ENCODE results near the gene RPS6KA2. TPM values are rescaled to one million over a fixed set of nuclear protein-coding genes. Genes with fewer than 3 reads are reported as not detected.
"Not testable (repeated sequence)": the region's sequence is repeated elsewhere in the genome, so short reads cannot be mapped to it uniquely, and the experiment has no call there.

The RPS6KA2 gene
- total RNA-seq, 3 donors from 2014 or later (not counting 1 experiment from before 2014, with no cell fraction given): 2.8 to 4.5 (median 2.9) TPM

DNA sequence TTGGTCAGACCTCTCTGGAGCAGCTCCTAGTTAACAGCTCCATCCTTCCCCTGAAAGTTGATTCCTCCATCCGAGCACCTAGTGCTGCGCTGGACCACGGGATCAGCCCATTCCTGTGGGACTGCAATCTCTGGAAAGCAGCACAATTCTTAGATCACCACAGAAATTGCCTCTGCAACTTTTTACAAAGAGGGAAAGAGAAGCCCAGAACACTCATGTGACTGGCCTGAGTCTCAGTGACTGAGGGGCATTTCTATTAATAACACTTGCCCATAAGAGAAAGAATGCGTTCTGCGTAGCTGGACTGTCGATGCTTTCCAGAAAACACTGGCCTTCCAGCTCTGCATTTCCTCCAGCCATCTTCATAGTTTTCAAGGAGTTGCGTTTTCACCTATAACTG is 262.6 kb downstream of the RPS6KA2 start:
- 97% methylated on average over 7 of the region's 7 CpGs for WGBS (ENCODE audit: insufficient coverage)
- Histone ChIP-seq H3K4me1 (ENCODE audit: control insufficient read depth, insufficient read depth, low read length) (no peaks in the 10 kb centered on the region), H3K4me3 (ENCODE audit: low read length) (no peak overlapping the region), H3K27me3 (ENCODE audit: control insufficient read depth, insufficient read depth, low read length) (no peaks in the 10 kb centered on the region), H3K9me3 (ENCODE audit: control insufficient read depth, insufficient read depth, low read length) (no peaks in the 10 kb centered on the region), H3K36me3 (ENCODE audit: control insufficient read depth, insufficient read depth, low read length) (peaks cover 29% of the 10 kb centered on the region), H3K27ac (ENCODE audit: low read length) (no peak overlapping the region)
- Mint-ChIP-seq H3K36me3 (peaks cover 7% of the 10 kb centered on the region), H3K9me3 (no peaks in the 10 kb centered on the region), H3K4me1 (no peaks in the 10 kb centered on the region), H3K27me3 (ENCODE audit: low read depth in 2 of 2) (peaks cover 0 to 9% of the 10 kb centered on the region in 2 donors), H3K4me3 (no peak overlapping the region), H3K27ac (no peak overlapping the region)
- no peak for TF ChIP-seq CTCF (IDR thresholded peaks at IDR 0.05)
- no peak for DNase-seq
- no peak for ATAC-seq
- intact Hi-C loops (cut with micrococcal nuclease): no loop called here

DNA sequence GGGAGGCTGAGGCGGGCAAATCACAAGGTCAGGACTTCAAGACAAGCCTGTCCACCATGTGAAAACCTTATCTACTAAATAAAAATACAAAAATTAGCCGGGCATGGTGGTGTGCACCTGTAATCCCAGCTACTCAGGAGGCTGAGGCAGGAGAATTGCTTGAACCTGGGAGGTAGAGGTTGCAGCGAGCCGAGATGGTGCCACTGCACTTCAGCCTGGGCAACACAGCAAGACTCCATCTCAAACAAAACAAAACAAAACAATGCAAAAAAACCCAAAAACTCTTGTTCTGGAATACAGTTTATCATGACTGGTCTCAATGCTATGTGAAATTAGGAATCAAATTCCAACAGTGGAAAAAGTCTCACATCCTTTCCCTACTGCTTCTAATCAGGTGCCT is 264.6 kb downstream of the RPS6KA2 start:
- peaks cover 24% of the 10 kb centered on the region for H3K36me3 ChIP-seq (ENCODE audit: control insufficient read depth, insufficient read depth, low read length)
- H3K27ac ChIP-seq (ENCODE audit: low read length); H3K4me1 ChIP-seq (ENCODE audit: control insufficient read depth, insufficient read depth, low read length); H3K27ac Mint-ChIP-seq; ATAC-seq; H3K9me3 Mint-ChIP-seq; H3K4me3 Mint-ChIP-seq; DNase-seq; intact Hi-C loops (cut with micrococcal nuclease); H3K27me3 ChIP-seq (ENCODE audit: control insufficient read depth, insufficient read depth, low read length); H3K36me3 Mint-ChIP-seq; H3K9me3 ChIP-seq (ENCODE audit: control insufficient read depth, insufficient read depth, low read length); H3K4me1 Mint-ChIP-seq; H3K4me3 ChIP-seq (ENCODE audit: low read length): not testable (repeated sequence)
- H3K27me3 Mint-ChIP-seq (ENCODE audit: low read depth in 2 of 2): peaks cover 0 to 22% of the 10 kb centered on the region in 2 donors
- WGBS (ENCODE audit: insufficient coverage): 100% methylated on average over 4 of the region's 4 CpGs

DNA sequence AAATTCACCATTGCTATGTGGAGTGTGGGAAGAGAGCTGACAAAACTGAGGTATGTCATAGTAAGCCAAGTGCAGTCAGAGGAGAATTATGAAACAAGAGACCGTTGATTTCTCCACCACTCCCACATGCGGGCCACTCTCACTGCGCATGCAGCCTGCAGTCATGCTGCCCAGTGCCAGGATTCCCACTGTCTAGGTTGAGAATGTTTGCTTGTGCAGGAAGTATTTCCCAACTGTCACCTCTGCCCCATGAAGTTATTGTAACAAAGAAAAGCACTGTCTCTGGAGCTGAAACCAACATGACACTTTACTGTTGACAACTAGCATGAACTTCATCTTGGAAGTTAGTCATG is 266.0 kb downstream of the RPS6KA2 start:
- no peak for DNase-seq
- Histone ChIP-seq H3K27me3 (ENCODE audit: control insufficient read depth, insufficient read depth, low read length) (peaks cover 3% of the 10 kb centered on the region), H3K27ac (ENCODE audit: low read length) (no peak overlapping the region), H3K4me3 (ENCODE audit: low read length) (no peak overlapping the region), H3K9me3 (ENCODE audit: control insufficient read depth, insufficient read depth, low read length) (no peaks in the 10 kb centered on the region), H3K4me1 (ENCODE audit: control insufficient read depth, insufficient read depth, low read length) (no peaks in the 10 kb centered on the region), H3K36me3 (ENCODE audit: control insufficient read depth, insufficient read depth, low read length) (peaks cover 16% of the 10 kb centered on the region)
- no peak overlapping the region for H3K4me3 Mint-ChIP-seq
- TF ChIP-seq CTCF (IDR thresholded peaks at IDR 0.05): no peak
- no peaks in the 10 kb centered on the region for H3K9me3 Mint-ChIP-seq
- H3K27me3 Mint-ChIP-seq (ENCODE audit: low read depth in 2 of 2): peaks cover 1 to 22% of the 10 kb centered on the region in 2 donors
- intact Hi-C loops (cut with micrococcal nuclease): no loop called here
- H3K36me3 Mint-ChIP-seq: peaks cover 7% of the 10 kb centered on the region
- ATAC-seq: no peak
- no peaks in the 10 kb centered on the region for H3K4me1 Mint-ChIP-seq
- WGBS (ENCODE audit: insufficient coverage): 90% methylated on average over 3 of the region's 3 CpGs
- no peak overlapping the region for H3K27ac Mint-ChIP-seq

DNA sequence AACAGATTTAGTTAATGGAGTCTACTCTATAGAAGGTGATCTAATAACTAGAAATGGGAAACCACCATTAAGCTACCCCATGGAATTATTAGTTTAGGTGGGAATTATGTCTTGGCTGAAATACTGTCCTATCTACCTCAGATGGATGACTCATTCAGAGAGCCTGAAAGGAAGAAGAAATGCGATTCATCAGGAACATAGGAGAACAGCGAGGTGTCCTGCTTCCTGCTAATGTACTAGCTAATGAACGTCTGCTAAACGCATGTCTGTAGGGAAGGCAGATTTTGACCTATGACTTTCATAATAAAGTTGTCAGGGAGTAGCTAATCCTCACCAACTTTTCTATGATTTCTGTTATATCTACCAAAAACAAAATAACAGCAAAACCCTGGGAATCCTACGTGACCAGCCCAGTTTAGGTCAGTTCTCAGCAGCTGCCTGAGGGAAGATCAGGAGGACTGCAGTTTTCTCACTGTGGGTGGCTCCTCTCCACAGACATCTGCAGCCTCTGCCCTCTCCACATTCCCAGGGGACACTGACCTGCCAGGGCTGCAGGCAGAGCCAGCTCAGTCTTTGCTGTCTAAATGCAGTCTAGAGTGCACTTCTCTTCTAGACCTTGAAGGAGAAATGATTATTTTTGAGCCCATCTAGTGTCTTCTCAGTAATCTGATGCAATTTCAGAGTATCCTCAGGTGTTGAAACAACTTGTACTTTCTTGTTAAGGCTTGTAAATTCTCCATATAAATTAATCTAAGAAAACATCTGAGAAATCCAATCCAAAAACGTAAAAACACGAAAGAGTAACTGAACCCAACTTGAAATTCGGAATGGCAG is 266.6 kb downstream of the RPS6KA2 start:
- Histone ChIP-seq H3K4me1 (ENCODE audit: control insufficient read depth, insufficient read depth, low read length) (no peaks in the 10 kb centered on the region), H3K27ac (ENCODE audit: low read length) (no peak overlapping the region), H3K9me3 (ENCODE audit: control insufficient read depth, insufficient read depth, low read length) (no peaks in the 10 kb centered on the region), H3K36me3 (ENCODE audit: control insufficient read depth, insufficient read depth, low read length) (peaks cover 16% of the 10 kb centered on the region), H3K4me3 (ENCODE audit: low read length) (no peak overlapping the region), H3K27me3 (ENCODE audit: control insufficient read depth, insufficient read depth, low read length) (peaks cover 3% of the 10 kb centered on the region)
- H3K36me3 Mint-ChIP-seq: peaks cover 7% of the 10 kb centered on the region
- H3K27me3 Mint-ChIP-seq (ENCODE audit: low read depth in 2 of 2): peaks cover 7 to 28% of the 10 kb centered on the region in 2 donors
- no peak overlapping the region for H3K27ac Mint-ChIP-seq
- no peak for ATAC-seq
- DNase-seq: no peak
- no peaks in the 10 kb centered on the region for H3K9me3 Mint-ChIP-seq
- H3K4me3 Mint-ChIP-seq: no peak overlapping the region
- intact Hi-C loops (cut with micrococcal nuclease): no loop called here
- no peak for TF ChIP-seq CTCF (IDR thresholded peaks at IDR 0.05)
- H3K4me1 Mint-ChIP-seq: no peaks in the 10 kb centered on the region
- 88% methylated on average over 8 of the region's 8 CpGs for WGBS (ENCODE audit: insufficient coverage)

Other genes with a start within 250 kb of the RPS6KA2 start
- gene MPC1, start 244.3 kb downstream of the RPS6KA2 start, total RNA-seq: 10 to 100 TPM; 26.3 to 31.1 (median 30.4) TPM
- 1 to 10 TPM in 2 of 3 donors, under 1 TPM in 1; 0.68 to 5.6 (median 1.1) TPM for gene RAMACL, start 40.6 kb downstream of the RPS6KA2 start, total RNA-seq

All from natural killer cell (primary cell).